Activated CD4-positive, alpha-beta T cell treated with anti-CD3 and anti-CD28 coated beads for 1 hour (primary cell): Measurements from ENCODE around the gene DSG2.
"Not testable (repeated sequence)": the region's sequence is repeated elsewhere in the genome, so short reads cannot be mapped to it uniquely, and the experiment has no call there.

Source experiments
- DNase-seq: peaks from one replicate; pipeline ENCODE4 v3.0.0-alpha.2; 2020

The DSG2 gene

GRCh38 chr18:31497836-31498573, at the start of gene DSG2:
DSG2 (plus strand) TSS chr18:31498177; CDS start chr18:31498252, 75 bp downstream.
- no peak for DNase-seq

DNA sequence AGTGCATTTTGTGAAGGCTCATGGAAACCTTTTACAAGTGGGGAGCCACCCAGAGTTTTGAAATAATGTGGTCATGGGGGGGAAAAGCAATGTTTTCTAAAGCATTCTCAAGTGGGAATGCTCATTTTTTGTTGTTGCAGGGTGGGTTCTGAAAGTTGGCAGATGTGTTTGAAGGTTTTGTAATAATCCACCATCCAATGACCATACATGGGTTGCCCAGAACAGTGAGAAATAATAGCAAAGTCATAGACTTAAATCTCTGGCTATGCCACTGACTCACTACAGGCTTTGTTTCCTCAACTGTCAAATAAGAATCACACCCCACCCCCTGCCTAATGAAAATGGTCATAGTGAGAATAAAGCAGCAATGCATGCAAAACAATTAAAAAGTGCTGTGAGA, 47.6 kb upstream of the DSG2 start:
- DNase-seq: no peak

DNA sequence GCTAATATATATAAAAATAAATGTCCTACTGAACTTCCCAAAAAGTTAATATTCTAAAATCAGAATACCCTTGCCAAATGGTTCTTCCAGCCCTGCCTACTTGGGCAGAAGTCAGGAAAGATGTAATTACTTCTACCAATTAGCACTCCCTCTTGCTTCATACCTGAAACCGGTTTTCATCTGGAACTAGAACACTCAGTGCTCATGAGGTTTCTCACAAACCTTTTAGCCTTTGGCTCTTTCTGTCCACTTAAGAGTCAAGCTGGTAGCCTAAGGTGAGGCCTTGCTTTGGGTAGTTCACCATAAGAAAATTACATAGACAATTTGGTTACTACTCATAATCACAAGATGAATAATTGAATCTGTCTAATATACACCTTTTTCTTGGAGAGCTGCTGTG, 46.4 kb upstream of the DSG2 start:
- no peak for DNase-seq

DNA sequence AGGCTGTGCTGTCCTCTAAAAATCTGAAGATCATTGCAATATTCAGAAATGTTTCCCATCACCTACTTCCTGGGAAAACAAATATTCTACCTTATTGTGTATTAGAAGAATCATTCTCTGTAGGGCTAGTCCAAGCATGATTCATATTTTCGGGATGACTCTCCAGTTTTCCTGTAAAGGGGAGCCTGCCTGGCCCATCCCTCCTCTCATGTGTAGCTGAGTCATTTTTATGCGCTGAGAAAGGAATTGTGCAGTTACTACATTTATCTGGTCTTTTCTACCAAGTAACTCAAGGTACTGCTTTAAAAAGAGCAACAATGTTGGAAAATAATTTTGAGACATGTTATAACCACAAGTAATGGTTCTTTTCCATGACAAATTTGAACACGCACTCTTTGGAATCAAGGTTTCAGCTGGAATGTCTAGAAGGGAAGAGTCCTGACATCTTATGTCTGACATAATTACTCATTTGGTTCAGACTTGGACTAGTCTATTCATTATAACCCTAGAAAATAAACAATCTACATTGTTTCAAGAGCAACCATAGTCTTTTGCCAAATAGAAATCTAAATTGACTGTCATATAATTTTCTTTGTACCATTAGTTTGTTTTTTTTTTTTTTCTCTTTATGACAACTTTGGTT, 43.8 kb upstream of the DSG2 start:
- no peak for DNase-seq

GRCh38 chr18:31469629-31470028, 28.3 kb upstream of the DSG2 start:
- DNase-seq: no peak

DNA sequence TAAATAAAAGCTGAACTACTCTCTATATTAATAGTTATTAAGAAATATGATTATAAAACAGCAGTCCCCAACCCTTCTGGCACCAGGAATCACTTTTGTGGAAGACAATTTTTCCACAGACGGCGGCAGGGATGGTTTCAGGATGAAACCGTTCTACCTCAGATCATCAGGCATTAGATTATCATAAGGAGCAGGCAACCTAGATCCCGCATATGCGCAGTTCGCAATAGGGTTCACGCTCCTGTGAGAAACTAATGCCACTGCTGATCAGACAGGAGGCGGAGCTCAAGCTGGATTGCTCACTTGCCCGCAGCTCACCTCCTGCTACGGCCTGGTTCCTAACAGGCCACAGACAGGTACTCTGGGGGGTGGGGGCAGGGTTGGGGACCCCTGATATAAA, 19.3 kb upstream of the DSG2 start:
- no peak for DNase-seq

GRCh38 chr18:31482051-31482450, 15.9 kb upstream of the DSG2 start:
- no peak for DNase-seq

DNA sequence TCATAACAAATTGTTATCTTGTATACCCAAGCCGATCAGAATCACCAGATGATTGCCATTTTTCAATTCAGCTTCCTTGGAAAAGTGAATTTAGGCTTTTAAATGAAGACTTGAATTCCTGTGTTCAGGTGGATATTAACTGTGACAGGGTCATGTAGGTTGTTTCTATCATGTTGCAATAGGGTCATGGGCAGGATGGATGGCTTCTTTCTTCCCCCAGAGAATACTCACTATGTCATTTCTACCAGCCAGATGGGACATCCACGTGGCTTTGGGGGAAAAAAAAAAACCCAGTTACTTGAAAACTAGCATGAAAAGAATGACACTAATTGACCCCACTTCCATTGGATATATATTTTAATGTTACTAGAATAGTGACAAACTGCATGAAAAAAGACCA, 14.6 kb upstream of the DSG2 start:
- no peak for DNase-seq

- DNase-seq: no peak
These were observed 13.5 kb upstream of the DSG2 start for GRCh38 chr18:31484461-31484860.

DNA sequence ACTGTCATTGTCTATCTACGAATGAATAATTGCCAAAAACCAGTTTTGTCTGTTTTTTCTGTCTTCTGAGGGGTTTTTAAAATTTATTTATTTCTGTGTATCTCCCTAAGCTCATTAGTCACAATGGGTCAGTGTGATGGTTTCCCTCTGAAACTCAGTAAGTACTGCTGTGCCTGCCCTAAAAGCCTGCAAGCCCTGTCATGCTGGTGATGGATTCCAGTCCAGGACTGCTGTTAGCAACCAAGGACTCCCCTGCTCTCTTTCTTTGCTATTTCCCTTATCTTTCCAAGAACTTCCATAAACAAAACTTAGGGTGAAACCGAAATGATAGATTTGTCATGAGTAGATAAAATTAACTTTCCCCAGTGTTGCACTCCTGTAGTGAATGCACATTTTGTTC, 11.8 kb upstream of the DSG2 start:
- no peak for DNase-seq

DNA sequence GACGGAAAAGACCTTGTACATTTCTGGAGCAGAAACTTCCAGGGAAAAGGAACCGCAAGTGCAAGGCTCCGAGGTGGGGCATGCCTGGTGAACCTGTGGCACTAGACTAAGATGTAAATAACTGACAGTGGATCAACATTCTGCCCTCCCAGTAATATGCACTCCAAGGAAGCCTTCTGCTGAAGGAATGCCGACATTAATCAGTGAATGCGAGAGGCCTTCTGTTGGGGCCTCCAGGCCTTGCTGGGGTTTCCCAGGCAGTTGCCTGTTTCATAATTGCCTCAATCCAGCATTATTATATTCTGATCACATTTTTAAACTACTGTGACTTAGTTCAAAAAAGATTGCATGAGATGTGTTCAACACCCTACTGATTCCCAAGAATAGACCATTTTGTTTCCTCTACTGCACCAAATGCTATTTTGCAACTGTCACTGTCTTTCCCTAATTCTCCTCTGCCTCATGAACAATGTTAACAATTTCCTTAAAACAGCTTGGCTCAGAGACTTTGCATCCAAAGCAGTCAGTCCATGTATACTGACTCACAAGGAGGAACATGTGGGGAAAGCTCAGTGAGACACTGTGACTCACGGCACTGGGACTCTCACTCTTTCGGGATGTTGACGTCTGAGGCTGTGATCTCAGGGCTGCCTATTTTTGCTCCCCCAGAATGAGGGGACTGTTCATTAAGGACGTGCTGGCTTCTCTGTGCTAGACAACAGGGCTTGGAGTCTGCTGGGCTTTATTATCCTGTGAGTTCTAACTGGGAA, 10.5 kb upstream of the DSG2 start:
- DNase-seq: no peak

GRCh38 chr18:31489311-31489710, 8.7 kb upstream of the DSG2 start:
- DNase-seq: no peak

GRCh38 chr18:31490387-31490786, 7.6 kb upstream of the DSG2 start:
- DNase-seq: no peak

- no peak for DNase-seq
These were observed 7.1 kb upstream of the DSG2 start for GRCh38 chr18:31490833-31491232.

DNA sequence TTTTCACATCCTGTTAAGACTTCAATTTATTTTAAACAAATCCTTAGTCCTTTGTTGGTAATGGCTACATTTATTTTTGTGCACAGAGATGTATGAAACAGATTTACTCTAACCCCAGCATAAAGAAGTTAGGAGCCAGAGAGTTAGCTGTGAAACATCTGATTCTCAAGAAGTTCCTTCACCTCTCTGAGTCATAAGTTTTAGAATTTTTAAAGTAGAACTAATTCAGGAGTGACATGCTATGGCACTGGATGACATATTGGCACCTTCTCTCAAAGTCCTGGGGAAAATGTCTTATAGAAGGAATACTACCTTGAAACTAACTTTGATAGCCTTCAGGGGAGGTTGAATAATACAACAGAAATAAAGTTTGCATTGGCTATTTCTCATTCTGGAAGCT, 6.4 kb upstream of the DSG2 start:
- no peak for DNase-seq

- no peak for DNase-seq
These were observed 5.3 kb upstream of the DSG2 start for GRCh38 chr18:31492671-31493070.

DNA sequence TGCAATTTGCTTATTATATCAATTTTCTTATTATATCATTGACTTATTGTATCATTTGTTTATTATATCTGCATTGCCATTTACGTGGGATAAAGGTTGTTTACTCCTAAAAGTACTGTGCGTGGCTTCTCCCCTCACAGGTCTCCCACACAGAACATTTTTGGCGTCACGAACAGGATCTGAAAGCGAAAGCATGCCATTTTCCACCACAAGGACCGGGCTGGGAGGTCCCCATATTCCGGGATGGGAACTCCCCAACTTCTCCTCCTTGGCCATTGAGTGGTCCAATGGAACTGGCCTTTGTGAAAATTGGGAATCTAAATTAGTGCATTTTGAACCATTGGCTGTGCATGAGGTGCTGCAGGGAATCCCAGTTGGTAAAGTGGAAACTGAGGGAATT, 4.8 kb upstream of the DSG2 start:
- DNase-seq: no peak

DNA sequence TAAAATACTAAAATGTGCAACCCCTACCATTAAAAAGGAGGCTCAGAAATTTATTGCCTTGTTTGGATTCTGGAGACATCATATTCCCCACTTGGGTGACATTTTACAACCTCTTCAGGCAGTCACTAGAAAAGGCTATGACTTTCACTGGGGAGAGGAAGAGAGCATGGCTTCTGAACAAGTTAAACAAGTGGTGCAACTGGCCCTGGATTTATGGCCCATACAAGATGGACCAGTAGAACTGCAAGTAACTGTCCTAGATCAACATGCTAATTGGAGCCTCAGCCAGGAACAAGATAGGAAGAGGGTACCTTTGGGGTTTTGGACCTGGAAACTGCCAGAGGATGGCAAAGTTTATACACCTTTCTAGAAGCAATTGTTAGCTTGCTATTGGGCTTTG, 4.0 kb upstream of the DSG2 start:
- DNase-seq: no peak

DNA sequence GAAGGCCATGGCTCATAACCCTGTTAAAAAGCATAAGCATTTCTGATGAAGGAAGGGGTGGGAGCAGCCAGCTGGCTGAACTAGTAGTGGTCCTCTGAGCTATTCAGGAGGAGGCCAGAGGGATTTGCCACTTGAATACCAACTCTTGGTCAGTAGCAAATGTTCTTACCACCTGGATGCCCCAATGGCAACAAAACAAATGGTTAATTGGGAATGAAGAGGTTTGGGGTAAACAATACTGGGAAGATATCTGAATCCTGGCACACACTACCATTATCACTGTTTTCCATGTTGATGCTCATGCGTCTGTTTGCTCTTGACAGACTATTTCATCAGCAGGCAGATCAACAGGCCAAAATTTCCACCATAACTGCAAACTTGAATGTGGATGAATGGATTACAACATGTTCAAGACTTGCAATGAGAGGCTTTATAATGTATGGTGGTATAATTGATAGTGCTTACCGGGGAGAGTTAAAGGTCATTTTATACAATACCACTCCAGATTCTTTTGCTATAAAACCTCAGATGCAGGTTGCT, 3.2 kb upstream of the DSG2 start:
- DNase-seq: not testable (repeated sequence)

DNA sequence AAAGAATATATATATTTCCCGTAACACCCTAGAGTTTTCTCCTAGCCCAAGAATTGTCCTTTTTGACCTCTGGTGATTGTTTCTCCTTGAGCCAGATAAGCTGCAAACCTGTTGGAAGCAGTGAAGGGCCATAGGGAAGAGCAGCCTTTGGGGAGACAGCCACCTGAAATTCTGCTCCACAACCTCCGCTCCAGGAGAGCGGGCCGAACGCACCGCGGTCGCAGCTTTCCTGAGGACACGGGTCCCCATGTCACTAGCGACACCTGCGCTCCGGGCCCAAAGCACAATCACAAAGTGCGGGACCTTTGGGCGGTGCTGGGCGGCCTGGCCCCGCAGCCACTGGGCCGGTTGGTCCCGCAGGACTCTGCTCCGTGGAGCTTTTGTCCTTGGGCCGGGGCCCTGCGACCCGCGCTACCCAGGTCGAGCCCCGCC, 557 bp upstream of the DSG2 start:
- DNase-seq: no peak

DNA sequence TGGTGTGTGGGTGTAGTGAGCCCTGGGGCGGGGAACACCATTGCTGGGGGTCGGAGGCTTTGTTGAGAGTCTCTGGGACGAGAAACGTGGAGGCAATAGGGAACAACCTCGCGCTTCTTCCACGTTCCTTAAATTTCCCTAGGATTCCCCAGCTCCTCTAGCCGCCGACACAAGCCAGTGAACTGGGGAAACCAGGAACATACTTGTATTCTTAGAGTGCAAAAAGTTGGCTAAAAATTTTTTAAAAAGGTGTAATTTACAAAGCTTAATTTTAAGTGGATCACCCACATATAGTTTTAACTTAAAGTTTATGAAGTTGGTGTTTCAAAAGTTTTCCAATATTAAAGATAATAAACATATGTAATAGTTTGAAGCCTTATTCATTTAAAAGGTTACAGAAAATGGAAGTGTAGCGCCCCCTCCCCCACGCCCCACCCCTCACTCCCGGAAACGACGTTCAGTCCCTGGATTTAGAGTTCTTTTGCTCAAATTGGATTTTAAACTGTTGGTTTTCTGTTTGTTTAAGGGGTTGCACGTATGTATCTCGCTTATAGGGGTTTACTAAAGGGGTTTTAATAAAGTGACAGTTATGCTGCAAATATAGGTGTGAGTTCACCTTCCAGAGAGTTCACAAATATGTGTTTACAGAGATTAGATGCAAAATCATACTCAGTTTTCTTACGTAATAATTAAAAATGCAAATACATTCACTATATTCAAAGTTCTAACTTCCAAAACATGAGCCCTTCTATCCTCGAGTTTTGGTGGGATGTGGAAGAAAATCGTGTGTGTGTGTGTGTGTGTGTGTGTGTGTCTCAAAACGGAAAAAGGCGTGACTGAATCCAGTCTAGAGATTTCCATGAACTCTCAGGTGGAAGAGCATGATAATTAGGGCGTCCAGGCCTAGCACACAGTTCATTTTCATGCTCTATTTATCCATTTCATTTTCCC, 872 bp downstream of the DSG2 start:
- DNase-seq: no peak

DNA sequence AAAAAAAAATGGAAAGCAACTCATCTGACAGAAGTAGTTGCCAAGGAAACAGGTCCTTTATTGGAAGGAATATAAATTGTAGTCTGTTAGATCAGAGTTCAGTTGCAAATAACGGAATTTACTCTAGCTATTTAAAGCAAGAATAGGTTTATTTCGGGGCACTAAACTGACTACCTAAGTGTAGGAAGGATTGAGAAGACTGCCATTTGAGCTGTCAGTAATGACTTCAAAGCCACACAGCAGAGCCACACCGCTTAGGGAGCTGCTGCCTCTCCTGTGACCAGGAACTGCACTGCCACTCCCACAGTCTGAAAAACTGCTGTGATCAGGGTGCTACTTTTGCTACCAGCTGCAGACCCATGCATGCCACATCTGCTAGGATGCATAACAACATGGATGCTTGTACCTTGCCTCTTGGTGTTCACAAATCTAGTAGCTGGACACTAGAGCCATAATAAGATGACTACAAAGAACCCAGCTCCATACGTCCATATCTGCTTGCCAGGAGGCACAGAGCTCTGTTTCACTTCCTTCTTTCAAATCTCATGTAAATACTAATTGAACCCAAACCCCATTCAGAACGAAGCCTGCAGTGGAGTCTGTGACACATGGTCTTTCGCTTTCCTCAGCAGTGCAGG, 2.2 kb downstream of the DSG2 start:
- DNase-seq: no peak
